Stimulated activated CD8-positive, alpha-beta memory T cell treated with anti-CD3 and anti-CD28 coated beads, Interleukin-4, amount 100 ng/mL, for 1 hour (primary cell): ENCODE data around the gene NR6A1.
A peak's percentile ranks its signal among the peaks of the same experiment; 100 is the strongest.
"Not testable (repeated sequence)": the region's sequence is repeated elsewhere in the genome, so short reads cannot be mapped to it uniquely, and the experiment has no call there.

ENCODE experiments used
- DNase-seq, 2 donors: peaks; one replicate each; pipeline ENCODE4 v3.0.0-alpha.2; 2020; ENCODE audit warnings: low read depth in 2 of 2, low spot score in 1 of 2

Gene NR6A1

GRCh38 chr9:124621371-124622328 lies 149.5 kb downstream of the NR6A1 start:
- DNase-seq, result no peak

- no peak for DNase-seq
These were observed 152.6 kb downstream of the NR6A1 start for GRCh38 chr9:124618476-124618875.

DNA sequence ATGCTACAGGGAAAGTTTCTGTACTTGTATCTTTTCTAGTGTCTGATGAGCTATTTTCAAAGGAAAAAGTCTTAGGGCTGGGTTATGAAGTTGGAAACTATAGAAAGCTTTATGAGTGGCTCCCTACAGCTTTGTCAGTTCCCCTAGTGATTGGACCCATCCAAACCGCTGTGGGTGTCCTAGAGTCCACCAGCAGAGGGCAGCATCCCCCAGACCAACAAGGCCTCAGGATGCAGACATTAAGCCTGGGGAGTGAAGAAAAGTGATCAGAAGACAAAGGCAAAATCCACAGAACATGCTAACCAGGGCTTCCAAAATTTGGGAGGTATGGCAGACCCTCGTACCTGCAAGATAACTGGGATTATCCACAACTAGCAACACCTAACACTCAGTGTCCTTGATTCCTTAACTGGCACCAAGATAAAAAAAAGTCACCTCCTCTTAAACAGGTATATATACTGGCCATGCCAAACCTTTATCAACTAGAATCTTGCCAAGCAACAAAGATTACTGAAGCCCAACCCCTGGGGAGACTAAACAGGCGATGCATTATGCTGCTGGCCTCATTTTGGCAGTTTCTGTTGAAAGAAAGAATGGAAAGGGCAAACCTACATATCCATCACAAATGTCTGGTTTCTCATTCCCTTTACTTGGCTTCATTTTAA lies 153.5 kb downstream of the NR6A1 start:
- DNase-seq, result peak; percentile 44 to 57

DNA sequence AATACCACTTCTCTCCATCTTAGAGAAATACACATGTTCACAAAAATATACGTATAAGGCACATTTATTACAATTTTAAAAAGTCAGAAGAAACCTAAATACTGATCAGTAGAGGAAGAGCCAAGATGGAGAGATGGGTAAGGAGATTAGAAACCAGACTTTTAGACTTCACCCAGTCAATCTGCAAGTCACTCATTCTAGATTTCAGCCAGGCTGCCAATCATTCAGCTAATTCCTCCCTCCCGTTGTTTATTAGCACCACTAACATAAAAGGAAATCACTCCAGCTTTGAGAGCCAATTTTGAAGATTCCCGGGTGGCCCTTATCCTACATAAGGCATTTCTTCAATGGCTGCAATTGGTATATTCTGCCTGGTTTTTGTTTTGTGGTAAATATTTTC lies 154.2 kb downstream of the NR6A1 start:
- no peak for DNase-seq

GRCh38 chr9:124615840-124616239 lies 155.3 kb downstream of the NR6A1 start:
- not testable (repeated sequence) for DNase-seq

- DNase-seq, result no peak
These were observed 155.9 kb downstream of the NR6A1 start for GRCh38 chr9:124615100-124615742.

- no peak for DNase-seq
These were observed 157.3 kb downstream of the NR6A1 start for GRCh38 chr9:124613849-124614248.

- DNase-seq, result no peak
These were observed 160.0 kb downstream of the NR6A1 start for GRCh38 chr9:124611106-124611505.

- DNase-seq, result no peak
These were observed 165.1 kb downstream of the NR6A1 start for GRCh38 chr9:124606027-124606426.

GRCh38 chr9:124605258-124605657 lies 165.9 kb downstream of the NR6A1 start:
- no peak for DNase-seq

- no peak for DNase-seq
These were observed 168.5 kb downstream of the NR6A1 start for GRCh38 chr9:124602632-124603031.

- no peak for DNase-seq
These were observed 168.9 kb downstream of the NR6A1 start for GRCh38 chr9:124602204-124602603.

DNA sequence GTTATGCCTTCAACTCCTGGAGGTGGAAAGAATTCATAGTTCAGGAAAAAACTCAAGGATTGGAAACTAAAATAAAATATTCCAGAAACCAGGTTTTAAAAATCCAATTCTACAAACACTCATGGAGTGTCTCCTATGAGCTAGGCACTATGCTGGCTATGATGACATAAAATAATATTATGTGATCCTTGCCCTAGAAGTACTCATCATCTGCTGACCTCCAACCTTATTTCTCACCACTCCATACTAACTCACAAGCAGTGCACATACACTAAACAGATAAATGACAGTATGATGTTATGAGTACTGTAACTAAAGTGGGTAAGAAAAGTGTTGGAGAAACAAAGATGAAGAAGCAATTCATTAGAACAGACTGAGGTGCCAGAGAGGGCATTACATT lies 170.7 kb downstream of the NR6A1 start:
- DNase-seq, result no peak

DNA sequence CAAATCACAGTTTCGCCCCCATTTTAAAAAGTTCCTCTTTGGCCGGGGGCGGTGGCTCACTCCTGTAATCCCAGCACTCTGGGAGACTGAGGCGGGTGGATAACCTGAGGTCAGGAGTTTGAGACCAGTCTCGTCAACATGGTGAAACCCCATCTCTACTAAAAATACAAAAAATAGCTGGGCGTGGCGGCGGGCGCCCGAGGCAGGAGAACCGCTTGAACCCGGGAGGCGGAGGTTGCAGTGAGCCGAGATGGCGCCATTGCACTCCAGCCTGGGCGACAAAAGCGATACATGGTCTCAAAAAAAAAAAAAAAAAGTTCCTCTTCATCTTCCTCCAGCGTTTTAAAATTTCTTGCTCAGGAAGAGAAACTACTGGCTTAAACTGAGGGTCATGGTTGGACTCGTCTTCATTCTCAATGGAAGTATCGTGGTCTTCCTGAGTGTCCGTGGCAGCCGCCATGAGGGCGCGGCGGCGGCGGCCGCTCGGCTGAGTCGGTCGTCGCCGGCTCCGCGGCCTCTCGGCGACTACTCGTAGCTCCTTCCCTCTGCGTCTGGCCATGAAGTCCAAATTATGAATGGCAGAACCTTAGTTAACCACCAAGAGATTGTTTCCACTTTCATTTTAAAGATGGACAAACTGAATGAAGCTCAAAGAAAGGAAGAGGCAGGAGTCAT lies 171.9 kb downstream of the NR6A1 start:
- DNase-seq, result no peak

GRCh38 chr9:124598048-124598447 lies 173.1 kb downstream of the NR6A1 start:
- DNase-seq, result no peak

- DNase-seq, result no peak
These were observed 174.8 kb downstream of the NR6A1 start for GRCh38 chr9:124596172-124596839.

DNA sequence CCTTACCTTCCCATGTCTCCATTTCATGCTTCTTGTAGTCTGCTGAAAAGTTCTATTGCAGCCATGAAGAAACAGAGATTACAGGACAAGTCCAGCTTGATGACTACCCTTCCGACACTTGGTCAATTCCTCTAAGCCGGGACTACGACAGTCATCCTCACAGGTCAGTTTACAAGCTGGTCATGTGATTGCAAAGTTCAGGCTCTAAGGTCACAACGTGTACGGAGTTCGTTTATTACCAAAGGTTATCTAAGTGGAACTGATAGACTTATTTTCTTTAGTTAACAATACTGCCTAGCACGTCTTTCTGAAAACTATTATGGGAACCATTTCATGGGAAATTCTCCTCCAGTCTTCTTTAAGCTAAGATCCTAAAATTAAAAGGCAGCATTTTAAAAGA lies 175.4 kb downstream of the NR6A1 start:
- DNase-seq, result no peak

- DNase-seq, result no peak
These were observed 176.4 kb downstream of the NR6A1 start for GRCh38 chr9:124594673-124595072.

GRCh38 chr9:124594225-124594624 lies 176.9 kb downstream of the NR6A1 start:
- no peak for DNase-seq

DNA sequence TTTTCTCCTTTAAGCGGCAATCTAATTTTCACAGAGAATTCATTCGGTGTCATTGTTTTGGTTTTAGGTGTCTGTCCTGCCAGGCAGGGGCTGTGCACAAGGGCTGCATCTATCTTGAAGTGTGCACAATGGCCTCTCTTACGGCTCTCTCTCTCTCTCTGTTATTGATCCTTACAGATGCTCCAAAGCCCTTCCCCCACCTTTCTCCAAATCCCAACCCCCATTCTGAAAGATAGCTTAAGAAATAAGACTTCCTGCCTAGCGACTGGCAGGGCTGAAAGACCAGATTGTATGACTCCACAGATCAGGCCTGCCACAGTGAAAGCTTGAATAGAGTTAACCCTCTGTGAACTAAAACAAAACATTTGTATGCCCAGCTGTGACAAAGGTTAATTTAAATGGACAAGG lies 177.5 kb downstream of the NR6A1 start:
- DNase-seq, result no peak

- no peak for DNase-seq
These were observed 177.9 kb downstream of the NR6A1 start for GRCh38 chr9:124593200-124593599.
